ENCODE measurements around the gene ZBTB38. TPM values are rescaled to one million over a fixed set of nuclear protein-coding genes. Genes with fewer than 3 reads are reported as not detected.

The ZBTB38 gene
- total RNA-seq, 4 donors from 2014 or later, result 70.1 to 133 (median 108) TPM

GRCh38 chr3:141385406-141386125 is 17.3 kb downstream of the ZBTB38 start:
- ATAC-seq (ENCODE audit: low FRiP score) (no peak), DNase-seq (ENCODE audit: low spot score) (no peak)
- TF ChIP-seq, protein P1, sequence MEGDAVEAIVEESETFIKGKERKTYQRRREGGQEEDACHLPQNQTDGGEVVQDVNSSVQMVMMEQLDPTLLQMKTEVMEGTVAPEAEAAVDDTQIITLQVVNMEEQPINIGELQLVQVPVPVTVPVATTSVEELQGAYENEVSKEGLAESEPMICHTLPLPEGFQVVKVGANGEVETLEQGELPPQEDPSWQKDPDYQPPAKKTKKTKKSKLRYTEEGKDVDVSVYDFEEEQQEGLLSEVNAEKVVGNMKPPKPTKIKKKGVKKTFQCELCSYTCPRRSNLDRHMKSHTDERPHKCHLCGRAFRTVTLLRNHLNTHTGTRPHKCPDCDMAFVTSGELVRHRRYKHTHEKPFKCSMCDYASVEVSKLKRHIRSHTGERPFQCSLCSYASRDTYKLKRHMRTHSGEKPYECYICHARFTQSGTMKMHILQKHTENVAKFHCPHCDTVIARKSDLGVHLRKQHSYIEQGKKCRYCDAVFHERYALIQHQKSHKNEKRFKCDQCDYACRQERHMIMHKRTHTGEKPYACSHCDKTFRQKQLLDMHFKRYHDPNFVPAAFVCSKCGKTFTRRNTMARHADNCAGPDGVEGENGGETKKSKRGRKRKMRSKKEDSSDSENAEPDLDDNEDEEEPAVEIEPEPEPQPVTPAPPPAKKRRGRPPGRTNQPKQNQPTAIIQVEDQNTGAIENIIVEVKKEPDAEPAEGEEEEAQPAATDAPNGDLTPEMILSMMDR (IDR thresholded peaks at IDR 0.05), result no peak

- TF ChIP-seq, protein P1 (IDR thresholded peaks at IDR 0.05), result no peak
- DNase-seq (ENCODE audit: low spot score) (no peak), ATAC-seq (ENCODE audit: low FRiP score) (no peak)
These were observed 17.8 kb downstream of the ZBTB38 start for GRCh38 chr3:141386126-141386488.

- ATAC-seq (ENCODE audit: low FRiP score), result no peak
- no peak for DNase-seq (ENCODE audit: low spot score)
- TF ChIP-seq, protein P1 (IDR thresholded peaks at IDR 0.05), result no peak
These were observed 18.4 kb downstream of the ZBTB38 start for GRCh38 chr3:141386611-141387111.

DNA sequence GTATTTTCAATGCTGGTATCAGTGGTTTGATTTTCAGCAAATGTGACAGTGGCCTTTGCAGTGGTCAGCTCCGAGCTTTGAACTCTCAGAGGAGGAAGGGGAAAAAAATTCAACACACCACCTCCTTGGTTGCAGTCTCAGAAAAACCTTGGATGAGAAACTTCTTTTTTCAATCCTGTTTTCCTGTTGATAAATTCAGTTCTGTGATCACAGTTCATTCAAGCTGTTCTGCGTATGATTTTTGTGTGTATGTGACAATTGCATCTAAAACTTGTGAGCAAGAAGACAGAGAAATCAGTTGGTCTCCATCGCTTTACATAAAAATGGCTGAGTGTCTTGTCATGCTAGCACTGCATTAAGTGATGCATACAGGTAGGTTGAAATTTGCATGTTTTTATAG is 19.2 kb downstream of the ZBTB38 start:
- TF ChIP-seq, protein P1 (IDR thresholded peaks at IDR 0.05), result no peak
- ATAC-seq (ENCODE audit: low FRiP score) (no peak), DNase-seq (ENCODE audit: low spot score) (no peak)

DNA sequence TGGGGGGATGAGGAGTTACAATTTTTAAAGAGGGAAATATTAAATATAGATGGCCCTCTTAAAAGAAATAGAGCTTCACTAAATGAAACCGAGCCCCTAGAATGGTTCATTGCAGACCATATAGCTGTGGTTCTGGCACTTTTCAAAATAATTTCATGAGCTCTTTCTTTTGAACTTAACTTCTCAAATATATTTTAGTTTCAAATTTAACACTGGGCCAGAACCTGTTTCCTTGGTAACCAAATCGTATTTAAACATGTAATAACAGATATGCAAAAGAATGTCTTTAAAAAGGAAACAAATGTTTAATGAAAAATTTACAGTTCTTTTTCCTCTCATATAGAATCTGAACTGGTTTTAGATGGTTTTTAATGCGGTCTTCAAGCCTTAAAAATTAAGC is 20.1 kb downstream of the ZBTB38 start:
- DNase-seq (ENCODE audit: low spot score), result no peak
- ATAC-seq (ENCODE audit: low FRiP score), result no peak
- TF ChIP-seq, protein P1 (IDR thresholded peaks at IDR 0.05), result no peak

- TF ChIP-seq, protein P1 (IDR thresholded peaks at IDR 0.05), result no peak
- ATAC-seq (ENCODE audit: low FRiP score) (no peak), DNase-seq (ENCODE audit: low spot score) (no peak)
These were observed 20.7 kb downstream of the ZBTB38 start for GRCh38 chr3:141388823-141389621.
